Measurements from ENCODE around the gene IFNA2.

- TF ChIP-seq, protein P1, sequence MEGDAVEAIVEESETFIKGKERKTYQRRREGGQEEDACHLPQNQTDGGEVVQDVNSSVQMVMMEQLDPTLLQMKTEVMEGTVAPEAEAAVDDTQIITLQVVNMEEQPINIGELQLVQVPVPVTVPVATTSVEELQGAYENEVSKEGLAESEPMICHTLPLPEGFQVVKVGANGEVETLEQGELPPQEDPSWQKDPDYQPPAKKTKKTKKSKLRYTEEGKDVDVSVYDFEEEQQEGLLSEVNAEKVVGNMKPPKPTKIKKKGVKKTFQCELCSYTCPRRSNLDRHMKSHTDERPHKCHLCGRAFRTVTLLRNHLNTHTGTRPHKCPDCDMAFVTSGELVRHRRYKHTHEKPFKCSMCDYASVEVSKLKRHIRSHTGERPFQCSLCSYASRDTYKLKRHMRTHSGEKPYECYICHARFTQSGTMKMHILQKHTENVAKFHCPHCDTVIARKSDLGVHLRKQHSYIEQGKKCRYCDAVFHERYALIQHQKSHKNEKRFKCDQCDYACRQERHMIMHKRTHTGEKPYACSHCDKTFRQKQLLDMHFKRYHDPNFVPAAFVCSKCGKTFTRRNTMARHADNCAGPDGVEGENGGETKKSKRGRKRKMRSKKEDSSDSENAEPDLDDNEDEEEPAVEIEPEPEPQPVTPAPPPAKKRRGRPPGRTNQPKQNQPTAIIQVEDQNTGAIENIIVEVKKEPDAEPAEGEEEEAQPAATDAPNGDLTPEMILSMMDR (IDR thresholded peaks at IDR 0.05), result no peak
- no peak for TF ChIP-seq POLR2A (IDR thresholded peaks at IDR 0.05)
Observed at GRCh38 chr9:21367957-21368356, 17.2 kb downstream of the IFNA2 start, which contains the start of gene IFNA13.

Measured in uterus (tissue), 2 donors.